Suprapubic skin (tissue), 4 donors: Measurements from ENCODE around the gene TFPI. TPM values are rescaled to one million over a fixed set of nuclear protein-coding genes. Genes with fewer than 3 reads are reported as not detected.
"Not testable (repeated sequence)": the region's sequence is repeated elsewhere in the genome, so short reads cannot be mapped to it uniquely, and the experiment has no call there.

ENCODE experiments used
- DNase-seq, 2 donors: peaks; one replicate each; pipeline ENCODE4 v3.0.0-alpha.2; 2019; ENCODE audit warnings: low spot score in 2 of 2
- H3K27ac ChIP-seq: fragments of 200-600 bp; sonication (generic); one replicate; pipeline ENCODE4 v1.5.1; 2019
- H3K27me3 ChIP-seq: fragments of 200-600 bp; sonication (generic); one replicate; pipeline ENCODE4 v1.5.1; 2019
- H3K36me3 ChIP-seq: fragments of 200-600 bp; sonication (generic); one replicate; pipeline ENCODE4 v1.5.1; 2019
- H3K4me1 ChIP-seq: fragments of 200-600 bp; sonication (generic); one replicate; pipeline ENCODE4 v1.5.1; 2019
- H3K4me3 ChIP-seq: fragments of 200-600 bp; sonication (generic); one replicate; pipeline ENCODE4 v1.5.1; 2019; ENCODE audit warnings: mild to moderate bottlenecking
- H3K9me3 ChIP-seq: fragments of 200-600 bp; sonication (generic); one replicate; pipeline ENCODE4 v1.5.1; 2019
- CTCF ChIP-seq, 2 donors: fragments of 200-600 bp in 1 of 2; fragments of 450-650 bp in 1 of 2; sonication (generic) in 1 of 2; IDR thresholded peaks; one replicate each; pipeline ENCODE4 v1.5.1; 2016 to 2019; ENCODE audit warnings: antibody characterized with exemption in 2 of 2, mild to moderate bottlenecking in 1 of 2, moderate library complexity in 1 of 2
- EP300 ChIP-seq: sonication (generic); formaldehyde crosslinking; IDR thresholded peaks from one replicate; pipeline ENCODE4 v1.6.1; 2017; ENCODE audit warnings: antibody characterized with exemption
- POLR2A ChIP-seq, 2 donors: fragments of 450-650 bp; IDR thresholded peaks; one replicate each; pipeline ENCODE4 v1.6.1; 2017; ENCODE audit warnings: antibody characterized with exemption in 2 of 2, mild to moderate bottlenecking in 2 of 2, moderate library complexity in 2 of 2
- POLR2AphosphoS5 ChIP-seq, 3 donors: sonication (generic); formaldehyde crosslinking; IDR thresholded peaks; one replicate each; pipeline ENCODE4 v1.6.1; 2017; ENCODE audit warnings: antibody characterized with exemption in 3 of 3
- WGBS: methylation state at CpG from one replicate; pipeline ENCODE4 v1.1.5; 2018; 5-methylcytosine and 5-hydroxymethylcytosine counted together
- total RNA-seq, 4 donors: library from RNA; depleted of rRNA; stranded (reverse); fragments of >200 nt; gene quantifications; one replicate each; pipeline ENCODE4 v1.1.0, GENCODE V29; 2016

The TFPI gene
- total RNA-seq, 4 donors from 2014 or later: 6.3 to 23.1 (median 18.0) TPM

GRCh38 chr2:187575751-187576067 is 21.5 kb upstream of the TFPI start:
- no peaks in the 10 kb centered on the region for H3K4me1 ChIP-seq
- H3K9me3 ChIP-seq: no peaks in the 10 kb centered on the region
- no peak overlapping the region for H3K4me3 ChIP-seq
- no peak for DNase-seq
- H3K36me3 ChIP-seq: no peaks in the 10 kb centered on the region
- no peak overlapping the region for H3K27ac ChIP-seq
- TF ChIP-seq EP300: no peak
- no peak for TF ChIP-seq POLR2A (IDR thresholded peaks at IDR 0.05)
- no peak for TF ChIP-seq CTCF (IDR thresholded peaks at IDR 0.05)
- TF ChIP-seq POLR2AphosphoS5 (IDR thresholded peaks at IDR 0.05): no peak
- WGBS: 29% methylated on average over 1 of the region's 1 CpG
- no peaks in the 10 kb centered on the region for H3K27me3 ChIP-seq

- WGBS: 44% methylated on average over 3 of the region's 3 CpGs
- Histone ChIP-seq H3K27me3 (no peaks in the 10 kb centered on the region), H3K9me3 (no peaks in the 10 kb centered on the region), H3K4me1 (no peaks in the 10 kb centered on the region), H3K36me3 (no peaks in the 10 kb centered on the region), H3K27ac (no peak overlapping the region), H3K4me3 (no peak overlapping the region)
- DNase-seq: no peak
- no peak for TF ChIP-seq POLR2A (IDR thresholded peaks at IDR 0.05)
- TF ChIP-seq CTCF (IDR thresholded peaks at IDR 0.05): no peak
- no peak for TF ChIP-seq POLR2AphosphoS5 (IDR thresholded peaks at IDR 0.05)
- no peak for TF ChIP-seq EP300
These were observed 20.9 kb upstream of the TFPI start for GRCh38 chr2:187574969-187575750.

- 91% methylated on average over 2 of the region's 2 CpGs for WGBS
- Histone ChIP-seq H3K27ac (no peak overlapping the region), H3K36me3 (no peaks in the 10 kb centered on the region)
These were observed 19.5 kb upstream of the TFPI start for GRCh38 chr2:187573722-187574121.

GRCh38 chr2:187571996-187572395 is 17.8 kb upstream of the TFPI start:
- H3K4me3 ChIP-seq, H3K27me3 ChIP-seq, H3K9me3 ChIP-seq, H3K4me1 ChIP-seq, H3K36me3 ChIP-seq, H3K27ac ChIP-seq, DNase-seq: not testable (repeated sequence)
- WGBS: 95% methylated on average over 5 of the region's 5 CpGs

More at GRCh38 chr2:187573722-187574121, 19.5 kb upstream of the TFPI start:
- DNase-seq: no peak
- H3K9me3 ChIP-seq: no peaks in the 10 kb centered on the region
- no peaks in the 10 kb centered on the region for H3K27me3 ChIP-seq
- H3K4me1 ChIP-seq: no peaks in the 10 kb centered on the region
- no peak overlapping the region for H3K4me3 ChIP-seq
- no peak for TF ChIP-seq POLR2AphosphoS5 (IDR thresholded peaks at IDR 0.05)
- TF ChIP-seq CTCF (IDR thresholded peaks at IDR 0.05): no peak
- no peak for TF ChIP-seq EP300
- no peak for TF ChIP-seq POLR2A (IDR thresholded peaks at IDR 0.05)

GRCh38 chr2:187569571-187569970 is 15.3 kb upstream of the TFPI start:
- Histone ChIP-seq H3K36me3 (no peaks in the 10 kb centered on the region), H3K9me3 (no peaks in the 10 kb centered on the region), H3K27me3 (no peaks in the 10 kb centered on the region), H3K27ac (no peak overlapping the region), H3K4me1 (no peaks in the 10 kb centered on the region), H3K4me3 (no peak overlapping the region)
- no peak for DNase-seq
- TF ChIP-seq POLR2A (IDR thresholded peaks at IDR 0.05) (no peak), POLR2AphosphoS5 (IDR thresholded peaks at IDR 0.05) (no peak), EP300 (no peak), CTCF (IDR thresholded peaks at IDR 0.05) (no peak)

- Histone ChIP-seq H3K27me3 (no peaks in the 10 kb centered on the region), H3K27ac (no peak overlapping the region), H3K36me3 (no peaks in the 10 kb centered on the region), H3K4me1 (no peaks in the 10 kb centered on the region), H3K4me3 (no peak overlapping the region), H3K9me3 (no peaks in the 10 kb centered on the region)
- TF ChIP-seq CTCF (IDR thresholded peaks at IDR 0.05) (no peak), EP300 (no peak), POLR2AphosphoS5 (IDR thresholded peaks at IDR 0.05) (no peak), POLR2A (IDR thresholded peaks at IDR 0.05) (no peak)
- WGBS: 58% methylated on average over 1 of the region's 1 CpG
- DNase-seq: no peak
These were observed 14.8 kb upstream of the TFPI start for GRCh38 chr2:187569042-187569441.
